Fibroblast of lung (primary cell): ENCODE data around the gene CA5A. TPM values are rescaled to one million over a fixed set of nuclear protein-coding genes. Genes with fewer than 3 reads are reported as not detected.

Source experiments
- DNase-seq, 2 donors: peaks; one replicate each; pipeline versions ENCODE4 v3.0.0 to v3.0.0-alpha.2; 2010; ENCODE audit warnings: low read depth in 2 of 2
- H2AFZ ChIP-seq: 2 replicates; pipeline ENCODE4 v1.5.1; 2012; ENCODE audit warnings: low read length, control low read depth, inconsistent platforms
- H3K27ac ChIP-seq: 2 replicates; pipeline ENCODE4 v1.5.1; 2011; ENCODE audit warnings: low read length, control low read depth; ENCODE audit not compliant: insufficient read depth
- H3K27me3 ChIP-seq: 2 replicates; pipeline ENCODE4 v1.5.1; 2011; ENCODE audit warnings: mild to moderate bottlenecking, low read length; ENCODE audit not compliant: control insufficient read depth, insufficient read depth
- H3K36me3 ChIP-seq: 2 replicates; pipeline ENCODE4 v1.5.1; 2011; ENCODE audit warnings: low read length; ENCODE audit not compliant: control insufficient read depth, insufficient read depth
- H3K4me1 ChIP-seq: 2 replicates; pipeline ENCODE4 v1.5.1; 2011; ENCODE audit warnings: low read length; ENCODE audit not compliant: control insufficient read depth, insufficient read depth; ENCODE audit errors: extremely low read depth
- H3K4me2 ChIP-seq: 2 replicates; pipeline ENCODE4 v1.5.1; 2011; ENCODE audit warnings: low read length, control low read depth; ENCODE audit not compliant: insufficient read depth; ENCODE audit errors: extremely low read depth
- H3K4me3 ChIP-seq, 4 experiments: fragments of 200-600 bp in 1 of 4; sonication (generic) in 1 of 4; replicated peaks in 1 of 4; 2 replicates each; pipeline ENCODE4 v1.5.1; 2011 to 2016; ENCODE audit warnings: low read length in 4 of 4, low read depth in 3 of 4, mild to moderate bottlenecking in 3 of 4, control low read depth in 2 of 4, inconsistent platforms in 1 of 4, mixed read lengths in 1 of 4; ENCODE audit not compliant: insufficient read depth in 1 of 4; ENCODE audit errors: control extremely low read depth in 1 of 4
- H3K79me2 ChIP-seq: 2 replicates; pipeline ENCODE4 v1.5.1; 2012; ENCODE audit warnings: mild to moderate bottlenecking, low read length, inconsistent platforms; ENCODE audit not compliant: control insufficient read depth, insufficient read depth
- H3K9ac ChIP-seq: 2 replicates; pipeline ENCODE4 v1.5.1; 2011; ENCODE audit warnings: mild to moderate bottlenecking, low read length, control low read depth; ENCODE audit not compliant: insufficient read depth
- H3K9me3 ChIP-seq: 2 replicates; pipeline ENCODE4 v1.5.1; 2012; ENCODE audit warnings: low read depth, low read length; ENCODE audit not compliant: control insufficient read depth, insufficient read depth
- H4K20me1 ChIP-seq: 2 replicates; pipeline ENCODE4 v1.5.1; 2011; ENCODE audit warnings: low read length; ENCODE audit not compliant: control insufficient read depth, insufficient read depth; ENCODE audit errors: extremely low read depth
- CTCF ChIP-seq, 2 donors: IDR thresholded peaks in 1 of 2; conservative IDR thresholded peaks in 1 of 2; 1 replicate in 1 of 2; 2 replicates in 1 of 2; pipeline ENCODE4 v1.5.1; 2011 to 2012; ENCODE audit warnings: low read length in 2 of 2, control low read depth in 1 of 2, inconsistent platforms in 1 of 2, low read depth in 1 of 2, mild to moderate bottlenecking in 1 of 2
- EZH2 ChIP-seq: IDR thresholded peaks from 2 replicates; pipeline ENCODE4 v1.5.1; 2012; ENCODE audit warnings: low read length, control low read depth, mild to moderate bottlenecking; ENCODE audit errors: missing control alignments
- polyA plus RNA-seq, 2 donors: library from polyadenylated mRNA; depleted of rRNA in 1 of 2; stranded (reverse) in 1 of 2; unstranded in 1 of 2; fragments of >200 nt; gene quantifications; 2 replicates each; pipeline ENCODE4 v1.2.1, GENCODE V29; 2011 to 2012; ENCODE audit warnings: missing spikeins in 1 of 2
- total RNA-seq: library from RNA; depleted of rRNA; stranded (reverse); fragments of >200 nt; gene quantifications from 2 replicates; pipeline ENCODE4 v1.2.1, GENCODE V29; 2014

CA5A gene
- total and polyA plus RNA-seq, 2 donors (not counting 1 experiment from before 2014, with no cell fraction given), result not detected

- H4K20me1 ChIP-seq, result no peaks in the 10 kb centered on the region
- H3K27ac ChIP-seq, result no peak overlapping the region
- peaks cover 13% of the 10 kb centered on the region for H3K4me1 ChIP-seq
- no peak overlapping the region for H3K9ac ChIP-seq
- no peak overlapping the region for H2AFZ ChIP-seq
- H3K79me2 ChIP-seq, result peaks cover 62% of the 10 kb centered on the region
- H3K36me3 ChIP-seq, result peaks cover 3% of the 10 kb centered on the region
- no peaks in the 10 kb centered on the region for H3K9me3 ChIP-seq
- no peak overlapping the region for H3K4me3 ChIP-seq
- DNase-seq, result no peak
- H3K4me2 ChIP-seq, result no peak overlapping the region
- TF ChIP-seq CTCF (conservative IDR thresholded peaks at IDR 0.05 in 1 of 2, IDR thresholded peaks at IDR 0.05 in 1 of 2; ENCODE audit: low read depth in 1 of 2, low read length in 2 of 2) (no peak), EZH2 (no peak)
- H3K27me3 ChIP-seq, result no peaks in the 10 kb centered on the region
These were observed 24.0 kb upstream of the CA5A start for GRCh38 chr16:87960296-87960695.

DNA sequence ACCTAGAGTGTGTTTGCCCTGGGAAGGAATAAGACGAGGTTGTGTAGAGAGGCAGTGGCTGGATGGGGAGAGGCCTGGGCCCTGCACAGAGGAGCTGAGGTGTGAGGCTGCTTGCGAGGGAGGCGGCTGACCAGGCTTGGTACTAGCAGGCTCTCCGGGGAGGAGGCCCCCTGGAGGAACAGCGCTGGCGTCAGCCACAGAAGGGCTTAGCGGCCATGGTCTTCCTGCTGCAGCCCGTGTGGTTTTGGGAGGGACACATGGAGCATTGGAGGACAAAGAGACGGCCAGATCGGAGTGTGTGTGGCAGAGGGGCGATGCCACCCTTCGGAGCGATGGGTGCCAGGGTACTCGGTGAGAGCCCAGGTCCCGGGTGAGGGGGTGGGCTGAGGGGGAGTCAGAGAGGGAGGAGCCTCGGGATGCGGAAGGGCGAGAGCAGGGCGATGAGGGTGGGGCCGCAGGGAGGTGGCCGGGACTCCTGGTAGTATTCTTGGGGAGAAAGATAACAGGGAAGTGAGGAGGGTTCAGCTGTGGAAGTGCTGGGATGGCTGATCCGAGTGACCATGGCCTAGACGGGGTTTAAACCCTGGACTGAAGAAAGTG is 23.2 kb upstream of the CA5A start:
- DNase-seq, result no peak
- Histone ChIP-seq H3K79me2 (peaks cover 62% of the 10 kb centered on the region), H4K20me1 (no peaks in the 10 kb centered on the region), H3K36me3 (peaks cover 6% of the 10 kb centered on the region), H3K27me3 (no peaks in the 10 kb centered on the region), H3K27ac (no peak overlapping the region), H3K9ac (no peak overlapping the region), H2AFZ (no peak overlapping the region), H3K4me3 (no peak overlapping the region), H3K4me2 (no peak overlapping the region), H3K4me1 (peaks cover 13% of the 10 kb centered on the region), H3K9me3 (no peaks in the 10 kb centered on the region)
- no peak for TF ChIP-seq EZH2
- no peak for TF ChIP-seq CTCF (conservative IDR thresholded peaks at IDR 0.05 in 1 of 2, IDR thresholded peaks at IDR 0.05 in 1 of 2; ENCODE audit: low read depth in 1 of 2, low read length in 2 of 2)

GRCh38 chr16:87958632-87959031 is 22.3 kb upstream of the CA5A start:
- Histone ChIP-seq H3K27me3 (no peaks in the 10 kb centered on the region), H3K79me2 (peaks cover 65% of the 10 kb centered on the region), H3K9me3 (no peaks in the 10 kb centered on the region), H3K4me1 (peaks cover 13% of the 10 kb centered on the region), H2AFZ (no peak overlapping the region), H3K4me3 (no peak overlapping the region), H3K27ac (no peak overlapping the region), H3K4me2 (no peak overlapping the region), H3K9ac (no peak overlapping the region), H4K20me1 (no peaks in the 10 kb centered on the region), H3K36me3 (peaks cover 6% of the 10 kb centered on the region)
- no peak for DNase-seq
- TF ChIP-seq EZH2 (no peak), CTCF (conservative IDR thresholded peaks at IDR 0.05 in 1 of 2, IDR thresholded peaks at IDR 0.05 in 1 of 2; ENCODE audit: low read depth in 1 of 2, low read length in 2 of 2) (no peak)
